Activated CD8-positive, alpha-beta T cell treated with anti-CD3 and anti-CD28 coated beads, Interleukin-2, amount 10 ng/mL, durations not matched to agents 7 days and 5 days (primary cell): ENCODE data around the gene GUCY1B1. TPM values are rescaled to one million over a fixed set of nuclear protein-coding genes. Genes with fewer than 3 reads are reported as not detected.
"Not testable (repeated sequence)": the region's sequence is repeated elsewhere in the genome, so short reads cannot be mapped to it uniquely, and the experiment has no call there.

Experiments used
- ATAC-seq: fragments of 150-1000 bp; cut with Tn5 transposase; one replicate; pipeline ENCODE4 v1.10.0; 2021; ENCODE audit warnings: moderate library complexity
- CTCF ChIA-PET: fragments of 350-600 bp; sonication (Branson Sonifier 250); formaldehyde crosslinking; loops from one replicate; lab custom pipeline; 2021; ENCODE audit warnings: antibody characterized with exemption; lab: Charles Lee
- POLR2A ChIA-PET: fragments of 350-600 bp; sonication (Branson Sonifier 250); formaldehyde crosslinking; loops from one replicate; lab custom pipeline; 2021; ENCODE audit warnings: antibody characterized with exemption; lab: Charles Lee
- DNase-seq: peaks from one replicate; pipeline ENCODE4 v3.0.0-alpha.2; 2020
- H3K27ac Mint-ChIP-seq: one replicate; pipeline ENCODE4 v1.8.0; 2021; ENCODE audit warnings: mild to moderate bottlenecking, mixed read lengths
- H3K27me3 Mint-ChIP-seq: one replicate; pipeline ENCODE4 v1.8.0; 2021; ENCODE audit warnings: low read depth, mixed read lengths
- H3K36me3 Mint-ChIP-seq: one replicate; pipeline ENCODE4 v1.8.0; 2021; ENCODE audit warnings: low read depth, mixed read lengths
- H3K4me1 Mint-ChIP-seq: one replicate; pipeline ENCODE4 v1.8.0; 2021; ENCODE audit warnings: low read depth, mixed read lengths
- H3K4me3 Mint-ChIP-seq: one replicate; pipeline ENCODE4 v1.8.0; 2021; ENCODE audit warnings: mild to moderate bottlenecking, mixed read lengths
- H3K9me3 Mint-ChIP-seq: one replicate; pipeline ENCODE4 v1.8.0; 2022; ENCODE audit warnings: mixed read lengths; ENCODE audit not compliant: insufficient read depth
- total RNA-seq, 2 experiments: library from RNA; stranded (reverse); gene quantifications; one replicate each; pipeline ENCODE4 v1.2.3, GENCODE V29; 2021

Gene GUCY1B1
- total RNA-seq, 2 experiments from 2014 or later: 0.10 to 0.26 TPM

GRCh38 chr4:155787113-155787710 lies 28.4 kb downstream of the GUCY1B1 start:
- POLR2A ChIA-PET: no interaction called here
- ATAC-seq (peak; percentile 76), DNase-seq (peak; percentile 31)
- Mint-ChIP-seq H3K36me3 (no peaks in the 10 kb centered on the region), H3K4me1 (no peaks in the 10 kb centered on the region), H3K4me3 (no peak overlapping the region), H3K27me3 (no peaks in the 10 kb centered on the region), H3K27ac (no peak overlapping the region), H3K9me3 (no peaks in the 10 kb centered on the region)
- CTCF ChIA-PET: interaction anchor here (0.7 to 1.7 kb wide), 20 partner anchors 9 to 980 kb away, joined by 3 to 10 read pairs (median 4); no protein-coding TSS in a partner anchor

GRCh38 chr4:155789391-155789790 lies 30.6 kb downstream of the GUCY1B1 start:
- Mint-ChIP-seq H3K27ac (no peak overlapping the region), H3K36me3 (no peaks in the 10 kb centered on the region), H3K27me3 (no peaks in the 10 kb centered on the region), H3K9me3 (no peaks in the 10 kb centered on the region), H3K4me3 (no peak overlapping the region), H3K4me1 (no peaks in the 10 kb centered on the region)
- DNase-seq: no peak
- ChIA-PET POLR2A (no interaction called here), CTCF (interaction anchor here (1.1 to 1.8 kb wide), 2 partner anchors 31 to 261 kb away, joined by 3 to 6 read pairs; partner anchors contain the start of gene GUCY1B1)
- ATAC-seq: no peak

GRCh38 chr4:155789982-155790381 lies 31.2 kb downstream of the GUCY1B1 start:
- no peaks in the 10 kb centered on the region for H3K4me1 Mint-ChIP-seq
- H3K27me3 Mint-ChIP-seq: no peaks in the 10 kb centered on the region
- no peak for ATAC-seq
- no peak for DNase-seq
- no peaks in the 10 kb centered on the region for H3K9me3 Mint-ChIP-seq
- no peak overlapping the region for H3K27ac Mint-ChIP-seq
- ChIA-PET CTCF (interaction anchor here (1.1 to 1.8 kb wide), 2 partner anchors 31 to 261 kb away, joined by 3 to 6 read pairs; partner anchors contain the start of gene GUCY1B1), POLR2A (no interaction called here)
- no peak overlapping the region for H3K4me3 Mint-ChIP-seq
- H3K36me3 Mint-ChIP-seq: no peaks in the 10 kb centered on the region

DNA sequence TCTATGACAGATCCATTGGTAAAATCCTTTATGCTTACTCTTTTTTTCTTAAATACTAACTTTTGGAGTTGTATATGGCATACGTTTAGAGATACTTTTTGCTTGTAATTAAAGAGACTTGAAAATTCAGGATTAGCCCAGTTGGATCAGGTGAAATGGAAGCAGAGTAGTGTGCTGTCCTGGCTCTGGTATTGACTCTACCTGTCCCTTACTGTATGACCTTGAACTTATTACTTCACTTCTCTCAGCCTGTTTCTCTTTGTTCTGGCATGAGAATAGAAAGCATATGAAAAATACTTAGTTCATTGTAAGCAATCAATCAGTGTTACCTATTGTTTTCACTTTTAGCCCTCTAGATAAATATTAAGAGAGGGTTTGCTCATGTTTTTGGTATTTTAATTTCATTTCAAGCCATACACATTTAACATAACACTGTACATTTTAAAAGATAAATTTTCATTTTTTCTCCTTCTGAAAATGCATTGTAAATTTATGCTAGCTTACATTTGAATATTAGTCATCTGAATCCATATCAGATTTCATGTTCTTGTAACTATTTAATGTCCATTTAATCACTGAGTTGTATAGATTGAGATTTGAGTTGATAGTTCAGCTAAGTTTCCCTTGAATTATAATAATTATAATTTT lies 35.9 kb downstream of the GUCY1B1 start:
- ChIA-PET CTCF (interaction anchor here (1.2 kb wide), 1 partner anchor 159 kb away, joined by 4 read pairs; the partner anchor contains the start of gene CTSO), POLR2A (no interaction called here)
- Mint-ChIP-seq H3K36me3 (no peaks in the 10 kb centered on the region), H3K9me3 (no peaks in the 10 kb centered on the region), H3K27ac (no peak overlapping the region), H3K4me1 (no peaks in the 10 kb centered on the region), H3K27me3 (peaks cover 2% of the 10 kb centered on the region), H3K4me3 (no peak overlapping the region)
- DNase-seq: no peak
- ATAC-seq: no peak

- POLR2A ChIA-PET: no interaction called here
Measured at GRCh38 chr4:155795991-155796390, 37.2 kb downstream of the GUCY1B1 start.

DNA sequence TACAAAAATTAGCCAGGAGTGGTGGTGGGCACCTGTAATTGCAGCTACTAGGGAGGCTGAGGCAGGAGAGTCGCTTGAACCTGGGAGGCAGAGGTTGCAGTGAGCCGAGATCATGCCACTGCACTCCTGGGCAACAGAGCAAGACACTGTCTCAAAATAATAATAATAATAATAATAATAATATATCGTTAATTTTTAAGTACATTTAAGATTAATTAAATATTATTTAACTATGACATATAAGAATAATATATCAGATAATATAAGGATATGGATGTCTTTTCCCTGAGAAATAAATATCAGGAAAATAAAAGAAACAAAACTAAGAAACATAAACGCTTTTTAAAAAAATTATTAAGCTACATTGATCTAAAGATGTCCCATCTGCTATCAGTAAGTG lies 38.8 kb downstream of the GUCY1B1 start:
- H3K36me3 Mint-ChIP-seq, CTCF ChIA-PET, H3K27me3 Mint-ChIP-seq, H3K27ac Mint-ChIP-seq, POLR2A ChIA-PET, H3K4me1 Mint-ChIP-seq, ATAC-seq, H3K4me3 Mint-ChIP-seq, DNase-seq, H3K9me3 Mint-ChIP-seq: not testable (repeated sequence)

More at GRCh38 chr4:155795991-155796390, 37.2 kb downstream of the GUCY1B1 start:
- DNase-seq (no peak), ATAC-seq (no peak)
- no peak overlapping the region for H3K4me3 Mint-ChIP-seq
- CTCF ChIA-PET: interaction anchor here (1.8 kb wide), 1 partner anchor 9 kb away, joined by 9 read pairs; no protein-coding TSS in a partner anchor
- H3K27me3 Mint-ChIP-seq: peaks cover 2% of the 10 kb centered on the region
- H3K36me3 Mint-ChIP-seq: no peaks in the 10 kb centered on the region
- no peaks in the 10 kb centered on the region for H3K4me1 Mint-ChIP-seq
- no peaks in the 10 kb centered on the region for H3K9me3 Mint-ChIP-seq
- H3K27ac Mint-ChIP-seq: no peak overlapping the region

DNA sequence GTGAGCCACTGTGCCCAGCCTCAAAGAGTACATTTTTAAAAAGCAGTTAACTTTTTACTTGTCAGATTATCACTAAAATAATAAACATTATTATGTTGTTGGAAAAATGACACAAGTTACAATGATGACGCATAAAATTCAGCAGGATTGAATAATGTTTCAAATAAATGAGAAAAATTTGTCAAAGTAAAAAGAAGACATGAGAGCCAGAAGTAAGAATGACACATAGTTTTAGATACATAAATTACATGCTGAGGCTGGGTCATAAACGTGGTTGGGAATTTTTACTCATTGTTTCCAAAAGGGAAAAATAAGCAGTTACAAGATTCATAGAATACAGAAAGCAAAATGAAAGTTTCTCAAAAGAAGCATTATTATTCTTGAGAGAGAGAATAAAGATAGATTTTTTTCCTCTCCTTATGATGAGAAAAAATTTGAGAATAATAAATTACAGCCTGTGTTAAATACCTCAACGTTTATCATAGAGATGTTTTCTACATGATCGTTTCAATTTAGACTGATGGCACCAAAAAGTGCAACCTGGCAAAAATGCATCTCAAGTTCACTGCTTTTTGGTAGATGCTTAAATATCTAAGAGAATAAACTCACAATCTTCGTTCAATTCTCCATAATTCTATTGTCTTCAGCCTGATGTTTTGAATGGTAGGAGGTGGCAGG lies 40.4 kb downstream of the GUCY1B1 start:
- Mint-ChIP-seq H3K9me3 (no peaks in the 10 kb centered on the region), H3K4me3 (no peak overlapping the region), H3K27ac (no peak overlapping the region), H3K27me3 (peaks cover 2% of the 10 kb centered on the region), H3K4me1 (no peaks in the 10 kb centered on the region), H3K36me3 (no peaks in the 10 kb centered on the region)
- ChIA-PET POLR2A (no interaction called here), CTCF (interaction anchor here (2.7 kb wide), 1 partner anchor 12 kb away, joined by 10 read pairs; no protein-coding TSS in a partner anchor)
- no peak for ATAC-seq
- no peak for DNase-seq

DNA sequence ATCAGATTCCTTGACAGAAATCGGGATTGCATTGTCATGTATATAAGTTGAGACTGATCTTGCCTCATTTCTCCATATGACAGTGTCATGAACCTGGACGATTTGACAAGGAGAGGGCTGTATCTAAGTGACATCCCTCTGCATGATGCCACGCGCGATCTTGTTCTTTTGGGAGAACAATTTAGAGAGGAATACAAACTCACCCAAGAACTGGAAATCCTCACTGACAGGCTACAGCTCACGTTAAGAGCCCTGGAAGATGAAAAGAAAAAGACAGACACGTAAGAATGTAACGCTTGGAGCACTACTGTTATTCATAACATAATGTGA lies 40.9 kb downstream of the GUCY1B1 start:
- Mint-ChIP-seq H3K9me3 (no peaks in the 10 kb centered on the region), H3K36me3 (no peaks in the 10 kb centered on the region), H3K27me3 (peaks cover 2% of the 10 kb centered on the region), H3K27ac (no peak overlapping the region), H3K4me3 (no peak overlapping the region), H3K4me1 (no peaks in the 10 kb centered on the region)
- DNase-seq (no peak), ATAC-seq (no peak)
- ChIA-PET POLR2A (no interaction called here), CTCF (interaction anchor here (2.7 kb wide), 1 partner anchor 12 kb away, joined by 10 read pairs; no protein-coding TSS in a partner anchor)

GRCh38 chr4:155800685-155801343 lies 42.0 kb downstream of the GUCY1B1 start:
- H3K4me1 Mint-ChIP-seq: peaks cover 6% of the 10 kb centered on the region
- no peak for ATAC-seq
- DNase-seq: no peak
- peaks cover 2% of the 10 kb centered on the region for H3K27me3 Mint-ChIP-seq
- POLR2A ChIA-PET: no interaction called here
- no peak overlapping the region for H3K4me3 Mint-ChIP-seq
- H3K36me3 Mint-ChIP-seq: no peaks in the 10 kb centered on the region
- CTCF ChIA-PET: interaction anchor here (2.7 kb wide), 1 partner anchor 13 kb away, joined by 10 read pairs; no protein-coding TSS in a partner anchor
- H3K27ac Mint-ChIP-seq: no peak overlapping the region
- no peaks in the 10 kb centered on the region for H3K9me3 Mint-ChIP-seq

GRCh38 chr4:155802190-155802959 lies 43.6 kb downstream of the GUCY1B1 start:
- ChIA-PET POLR2A (no interaction called here), CTCF (interaction anchor here (2.7 kb wide), 1 partner anchor 15 kb away, joined by 10 read pairs; no protein-coding TSS in a partner anchor)
- Mint-ChIP-seq H3K27me3 (no peaks in the 10 kb centered on the region), H3K4me1 (peaks cover 6% of the 10 kb centered on the region), H3K9me3 (no peaks in the 10 kb centered on the region), H3K27ac (no peak overlapping the region), H3K36me3 (no peaks in the 10 kb centered on the region), H3K4me3 (no peak overlapping the region)
- ATAC-seq (no peak), DNase-seq (no peak)

- no peak for ATAC-seq
- H3K4me1 Mint-ChIP-seq: peaks cover 6% of the 10 kb centered on the region
- CTCF ChIA-PET: no interaction called here
- no peak overlapping the region for H3K27ac Mint-ChIP-seq
- no peak for DNase-seq
- H3K27me3 Mint-ChIP-seq: no peaks in the 10 kb centered on the region
- POLR2A ChIA-PET: no interaction called here
- H3K4me3 Mint-ChIP-seq: no peak overlapping the region
- no peaks in the 10 kb centered on the region for H3K36me3 Mint-ChIP-seq
- H3K9me3 Mint-ChIP-seq: no peaks in the 10 kb centered on the region
Measured at GRCh38 chr4:155805016-155805415, 46.2 kb downstream of the GUCY1B1 start.
